ENCODE data around the gene LAIR1.

Gene LAIR1

DNA sequence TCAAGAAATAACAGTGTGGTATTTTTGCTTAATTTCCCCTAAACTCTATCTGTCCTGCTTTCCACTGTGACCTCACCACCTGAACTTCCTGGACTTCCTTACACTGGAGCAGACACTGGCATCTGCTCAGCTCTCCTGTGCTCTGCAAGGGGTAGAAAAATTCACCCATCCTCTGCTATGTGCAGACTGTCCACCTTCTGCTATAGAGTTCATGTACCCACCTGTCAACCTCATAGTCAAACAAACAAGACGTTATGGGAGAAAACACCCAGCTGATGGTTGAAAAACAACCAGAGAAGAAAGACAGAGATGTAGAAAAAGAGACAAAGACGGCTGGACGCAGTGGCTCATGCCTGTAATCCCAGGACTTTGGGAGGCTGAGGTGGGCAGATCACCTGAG, 12.2 kb downstream of the LAIR1 start:
- no peak overlapping the region for H3K4me3 ChIP-seq (ENCODE audit: low read length)
- no peaks in the 10 kb centered on the region for H3K79me2 ChIP-seq (ENCODE audit: low read length)
- H3K27ac ChIP-seq (ENCODE audit: low read length), result peak overlapping the region; percentile 89; the same call in 1 of the 2 replicates
- no peaks in the 10 kb centered on the region for H3K27me3 ChIP-seq (replicated peaks; ENCODE audit: insufficient read depth, low read length)
- DNase-seq, result no peak
- no peaks in the 10 kb centered on the region for H3K9me3 ChIP-seq (replicated peaks; ENCODE audit: insufficient read depth, low read length)
- H4K20me1 ChIP-seq (ENCODE audit: insufficient read depth, low read length), result no peaks in the 10 kb centered on the region
- H3K9me2 ChIP-seq (replicated peaks; ENCODE audit: insufficient read depth, low read length), result no peaks in the 10 kb centered on the region
- TF ChIP-seq EZH2 (optimal IDR thresholded peaks at IDR 0.05; ENCODE audit: low read depth, low read length) (no peak), EZH2phosphoT487 (IDR thresholded peaks at IDR 0.05; ENCODE audit: low read length) (no peak)
- TF ChIP-seq, protein P1, sequence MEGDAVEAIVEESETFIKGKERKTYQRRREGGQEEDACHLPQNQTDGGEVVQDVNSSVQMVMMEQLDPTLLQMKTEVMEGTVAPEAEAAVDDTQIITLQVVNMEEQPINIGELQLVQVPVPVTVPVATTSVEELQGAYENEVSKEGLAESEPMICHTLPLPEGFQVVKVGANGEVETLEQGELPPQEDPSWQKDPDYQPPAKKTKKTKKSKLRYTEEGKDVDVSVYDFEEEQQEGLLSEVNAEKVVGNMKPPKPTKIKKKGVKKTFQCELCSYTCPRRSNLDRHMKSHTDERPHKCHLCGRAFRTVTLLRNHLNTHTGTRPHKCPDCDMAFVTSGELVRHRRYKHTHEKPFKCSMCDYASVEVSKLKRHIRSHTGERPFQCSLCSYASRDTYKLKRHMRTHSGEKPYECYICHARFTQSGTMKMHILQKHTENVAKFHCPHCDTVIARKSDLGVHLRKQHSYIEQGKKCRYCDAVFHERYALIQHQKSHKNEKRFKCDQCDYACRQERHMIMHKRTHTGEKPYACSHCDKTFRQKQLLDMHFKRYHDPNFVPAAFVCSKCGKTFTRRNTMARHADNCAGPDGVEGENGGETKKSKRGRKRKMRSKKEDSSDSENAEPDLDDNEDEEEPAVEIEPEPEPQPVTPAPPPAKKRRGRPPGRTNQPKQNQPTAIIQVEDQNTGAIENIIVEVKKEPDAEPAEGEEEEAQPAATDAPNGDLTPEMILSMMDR (IDR thresholded peaks at IDR 0.05; ENCODE audit: low read length), result no peak
- H3K9ac ChIP-seq (ENCODE audit: low read length), result no peak overlapping the region
- peaks cover 27% of the 10 kb centered on the region for H3K4me1 ChIP-seq (ENCODE audit: low read length)
- peaks cover 17% of the 10 kb centered on the region for H3F3A ChIP-seq (ENCODE audit: insufficient read depth, low read length)
- H2AFZ ChIP-seq (ENCODE audit: low read length), result no peak overlapping the region
- no peaks in the 10 kb centered on the region for H3K36me3 ChIP-seq (replicated peaks; ENCODE audit: insufficient read depth, low read length)
- H3K4me2 ChIP-seq (ENCODE audit: low read depth, low read length), result peak overlapping the region; percentile 57

DNA sequence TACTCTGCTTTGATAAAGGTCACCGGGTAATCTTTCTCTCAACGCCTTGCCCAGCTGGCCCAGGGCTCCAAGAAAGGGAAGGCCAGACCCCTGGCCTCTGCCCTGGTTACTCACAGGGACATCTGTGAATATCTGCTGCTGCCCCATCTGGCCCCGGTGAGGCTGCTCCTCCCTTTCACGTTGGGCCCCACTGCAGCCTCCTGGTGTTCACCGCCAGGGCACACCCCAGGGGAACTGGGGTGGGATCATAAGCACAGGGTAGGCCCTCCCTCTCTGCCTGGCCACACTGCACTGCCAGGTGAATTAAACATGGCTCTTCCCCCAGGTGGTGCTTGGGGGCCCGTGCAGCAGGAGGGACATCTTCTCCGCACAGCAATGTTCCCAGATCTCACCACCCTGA, 12.7 kb downstream of the LAIR1 start:
- Histone ChIP-seq H2AFZ (ENCODE audit: low read length) (no peak overlapping the region), H3F3A (ENCODE audit: insufficient read depth, low read length) (peaks cover 17% of the 10 kb centered on the region), H3K9me2 (replicated peaks; ENCODE audit: insufficient read depth, low read length) (no peaks in the 10 kb centered on the region), H3K9ac (ENCODE audit: low read length) (peak overlapping the region; percentile 43; the same call in 1 of the 2 replicates), H3K36me3 (replicated peaks; ENCODE audit: insufficient read depth, low read length) (no peaks in the 10 kb centered on the region), H3K9me3 (replicated peaks; ENCODE audit: insufficient read depth, low read length) (no peaks in the 10 kb centered on the region), H3K4me2 (ENCODE audit: low read depth, low read length) (peak overlapping the region; percentile 57), H3K4me3 (ENCODE audit: low read length) (no peak overlapping the region), H4K20me1 (ENCODE audit: insufficient read depth, low read length) (no peaks in the 10 kb centered on the region), H3K79me2 (ENCODE audit: low read length) (no peaks in the 10 kb centered on the region), H3K27me3 (replicated peaks; ENCODE audit: insufficient read depth, low read length) (peaks cover under 1% of the 10 kb centered on the region; the same call in 1 of the 2 replicates), H3K4me1 (ENCODE audit: low read length) (peaks cover 27% of the 10 kb centered on the region), H3K27ac (ENCODE audit: low read length) (peak overlapping the region; percentile 89)
- DNase-seq, result peak; percentile 52
- TF ChIP-seq, protein P1 (IDR thresholded peaks at IDR 0.05; ENCODE audit: low read length), result no peak; the same call in 1 of the 2 replicates
- TF ChIP-seq EZH2phosphoT487 (IDR thresholded peaks at IDR 0.05; ENCODE audit: low read length) (no peak), EZH2 (optimal IDR thresholded peaks at IDR 0.05; ENCODE audit: low read depth, low read length) (no peak)

DNA sequence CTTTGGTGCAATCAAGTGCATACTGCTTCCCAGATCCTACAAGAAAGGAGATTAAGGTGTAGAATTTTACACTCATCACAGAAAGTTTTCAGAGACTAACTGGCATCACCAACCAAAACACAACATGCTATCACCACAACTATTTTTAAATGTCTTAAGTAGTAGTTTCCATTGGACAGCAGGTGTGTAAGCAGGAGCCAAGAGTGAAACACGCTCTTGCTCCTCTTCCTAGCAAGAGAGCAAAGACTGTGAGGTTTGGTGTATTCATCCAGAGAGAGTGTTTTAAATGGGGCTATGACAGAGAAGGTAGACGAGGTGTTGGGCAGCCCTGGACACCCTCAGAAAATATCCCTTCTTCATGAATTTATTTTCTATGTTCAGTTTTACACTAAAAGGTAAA, 13.3 kb downstream of the LAIR1 start:
- H2AFZ ChIP-seq (ENCODE audit: low read length), result no peak overlapping the region
- no peaks in the 10 kb centered on the region for H3K9me3 ChIP-seq (replicated peaks; ENCODE audit: insufficient read depth, low read length)
- peak overlapping the region; percentile 57 for H3K4me2 ChIP-seq (ENCODE audit: low read depth, low read length)
- H3K9ac ChIP-seq (ENCODE audit: low read length), result peak overlapping the region; percentile 43; the same call in 1 of the 2 replicates
- H3K9me2 ChIP-seq (replicated peaks; ENCODE audit: insufficient read depth, low read length), result no peaks in the 10 kb centered on the region
- peak; percentile 80 for DNase-seq
- no peak for TF ChIP-seq EZH2phosphoT487 (IDR thresholded peaks at IDR 0.05; ENCODE audit: low read length)
- TF ChIP-seq, protein P1 (IDR thresholded peaks at IDR 0.05; ENCODE audit: low read length), result no peak
- H3K27me3 ChIP-seq (replicated peaks; ENCODE audit: insufficient read depth, low read length), result peaks cover 5% of the 10 kb centered on the region; the same call in 1 of the 2 replicates
- peak overlapping the region; percentile 89 for H3K27ac ChIP-seq (ENCODE audit: low read length)
- H3K36me3 ChIP-seq (replicated peaks; ENCODE audit: insufficient read depth, low read length), result no peaks in the 10 kb centered on the region
- peaks cover 17% of the 10 kb centered on the region for H3F3A ChIP-seq (ENCODE audit: insufficient read depth, low read length)
- peaks cover 27% of the 10 kb centered on the region for H3K4me1 ChIP-seq (ENCODE audit: low read length)
- no peaks in the 10 kb centered on the region for H4K20me1 ChIP-seq (ENCODE audit: insufficient read depth, low read length)
- no peaks in the 10 kb centered on the region for H3K79me2 ChIP-seq (ENCODE audit: low read length)
- no peak overlapping the region for H3K4me3 ChIP-seq (ENCODE audit: low read length)
